Liver (tissue), 3 donors: ENCODE results near the gene SHF.

Source experiments
- GABPA ChIP-seq, 2 donors: IDR thresholded peaks in 1 of 2; conservative IDR thresholded peaks in 1 of 2; 2 replicates each; pipeline ENCODE4 v1.6.1; 2016; ENCODE audit warnings: antibody characterized with exemption in 2 of 2, mild to moderate bottlenecking in 1 of 2, moderate library complexity in 1 of 2
- TF ChIP-seq, protein P1 (sequence below): IDR thresholded peaks from 2 replicates; pipeline ENCODE4 v1.6.1; 2016; ENCODE audit warnings: antibody characterized with exemption
- TF ChIP-seq, protein P2 (sequence below): fragments of 150-350 bp; IDR thresholded peaks from 2 replicates; pipeline ENCODE4 v1.5.1; 2017; ENCODE audit warnings: improper control_type of control experiment, low read depth, low read length; ENCODE audit not compliant: missing input control
- donor health status: healthy.
- donor health status: healthy.

DNA sequence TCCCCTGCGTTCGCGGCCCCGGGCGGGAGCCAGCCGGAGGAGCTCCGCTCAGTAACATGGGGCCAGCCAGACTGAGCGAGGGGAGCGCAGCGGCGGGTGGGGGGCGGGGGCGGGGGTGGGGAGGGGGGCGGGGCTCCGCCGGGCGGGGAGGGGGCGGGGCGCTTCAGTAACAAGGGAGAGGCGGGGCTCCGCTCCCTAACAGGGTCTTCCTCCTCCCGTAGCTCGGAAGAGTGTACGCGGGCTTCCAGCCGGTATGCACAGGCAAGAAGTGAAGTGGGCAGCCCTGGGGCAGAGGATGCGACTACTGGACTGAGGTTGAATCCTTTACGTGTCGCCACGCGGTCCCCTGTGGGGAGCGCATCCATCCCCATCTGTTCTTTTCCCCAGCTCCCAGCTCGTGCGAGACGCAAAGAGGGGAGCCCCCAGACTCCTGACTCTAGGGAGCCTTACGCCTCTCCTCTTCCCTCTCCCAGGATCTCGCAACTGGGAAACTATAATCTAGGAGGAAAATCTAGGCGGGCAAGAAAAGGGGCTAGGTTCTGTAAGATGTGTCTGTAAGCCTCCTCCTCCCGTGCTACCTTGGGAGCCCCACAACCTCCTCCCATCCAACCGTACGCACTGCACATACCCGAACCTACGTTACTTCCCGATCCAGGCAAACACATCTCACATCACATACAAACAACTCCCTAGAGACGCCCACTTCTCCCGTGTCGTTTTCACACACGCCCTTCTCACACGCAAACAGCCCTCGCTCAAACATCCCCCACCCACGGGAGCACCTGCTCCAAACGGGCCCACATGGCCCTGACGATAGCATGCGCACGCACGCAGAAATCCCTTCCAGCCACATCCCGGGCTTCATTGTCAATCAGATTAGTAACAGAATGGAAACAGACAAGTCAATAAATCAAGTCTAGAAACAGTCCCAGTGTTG lies at the start of gene SHF:
- TF ChIP-seq, protein P1, sequence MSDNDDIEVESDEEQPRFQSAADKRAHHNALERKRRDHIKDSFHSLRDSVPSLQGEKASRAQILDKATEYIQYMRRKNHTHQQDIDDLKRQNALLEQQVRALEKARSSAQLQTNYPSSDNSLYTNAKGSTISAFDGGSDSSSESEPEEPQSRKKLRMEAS: no peak
- TF ChIP-seq, protein P2, sequence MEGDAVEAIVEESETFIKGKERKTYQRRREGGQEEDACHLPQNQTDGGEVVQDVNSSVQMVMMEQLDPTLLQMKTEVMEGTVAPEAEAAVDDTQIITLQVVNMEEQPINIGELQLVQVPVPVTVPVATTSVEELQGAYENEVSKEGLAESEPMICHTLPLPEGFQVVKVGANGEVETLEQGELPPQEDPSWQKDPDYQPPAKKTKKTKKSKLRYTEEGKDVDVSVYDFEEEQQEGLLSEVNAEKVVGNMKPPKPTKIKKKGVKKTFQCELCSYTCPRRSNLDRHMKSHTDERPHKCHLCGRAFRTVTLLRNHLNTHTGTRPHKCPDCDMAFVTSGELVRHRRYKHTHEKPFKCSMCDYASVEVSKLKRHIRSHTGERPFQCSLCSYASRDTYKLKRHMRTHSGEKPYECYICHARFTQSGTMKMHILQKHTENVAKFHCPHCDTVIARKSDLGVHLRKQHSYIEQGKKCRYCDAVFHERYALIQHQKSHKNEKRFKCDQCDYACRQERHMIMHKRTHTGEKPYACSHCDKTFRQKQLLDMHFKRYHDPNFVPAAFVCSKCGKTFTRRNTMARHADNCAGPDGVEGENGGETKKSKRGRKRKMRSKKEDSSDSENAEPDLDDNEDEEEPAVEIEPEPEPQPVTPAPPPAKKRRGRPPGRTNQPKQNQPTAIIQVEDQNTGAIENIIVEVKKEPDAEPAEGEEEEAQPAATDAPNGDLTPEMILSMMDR: no peak
- TF ChIP-seq GABPA (IDR thresholded peaks at IDR 0.05 in 1 of 2, conservative IDR thresholded peaks at IDR 0.05 in 1 of 2): no peak
